GM12872 (cell line): ENCODE measurements around the gene SLC38A3.

ENCODE experiments used
- CTCF ChIP-seq: IDR thresholded peaks from 3 replicates; pipeline ENCODE4 v1.5.1; 2011; ENCODE audit warnings: low read depth, mild to moderate bottlenecking, low read length, moderate library complexity; ENCODE audit not compliant: insufficient read depth

SLC38A3 gene

GRCh38 chr3:50161320-50161719 lies 43.8 kb upstream of the SLC38A3 start:
- no peak for TF ChIP-seq CTCF

GRCh38 chr3:50162034-50162883 lies 42.8 kb upstream of the SLC38A3 start:
- no peak for TF ChIP-seq CTCF

- no peak for TF ChIP-seq CTCF
Measured at GRCh38 chr3:50163572-50164455, 41.3 kb upstream of the SLC38A3 start.

GRCh38 chr3:50164481-50164880 lies 40.6 kb upstream of the SLC38A3 start:
- no peak for TF ChIP-seq CTCF

GRCh38 chr3:50164984-50165909 lies 39.8 kb upstream of the SLC38A3 start:
- TF ChIP-seq CTCF, result no peak

GRCh38 chr3:50165910-50166538 lies 39.0 kb upstream of the SLC38A3 start:
- no peak for TF ChIP-seq CTCF
